ENCODE data around the gene SECTM1. TPM values are rescaled to one million over a fixed set of nuclear protein-coding genes. Genes with fewer than 3 reads are reported as not detected.

Gene SECTM1
- total and polyA plus RNA-seq, 7 donors = 0.70 to 2.3 (median 1.2) TPM

DNA sequence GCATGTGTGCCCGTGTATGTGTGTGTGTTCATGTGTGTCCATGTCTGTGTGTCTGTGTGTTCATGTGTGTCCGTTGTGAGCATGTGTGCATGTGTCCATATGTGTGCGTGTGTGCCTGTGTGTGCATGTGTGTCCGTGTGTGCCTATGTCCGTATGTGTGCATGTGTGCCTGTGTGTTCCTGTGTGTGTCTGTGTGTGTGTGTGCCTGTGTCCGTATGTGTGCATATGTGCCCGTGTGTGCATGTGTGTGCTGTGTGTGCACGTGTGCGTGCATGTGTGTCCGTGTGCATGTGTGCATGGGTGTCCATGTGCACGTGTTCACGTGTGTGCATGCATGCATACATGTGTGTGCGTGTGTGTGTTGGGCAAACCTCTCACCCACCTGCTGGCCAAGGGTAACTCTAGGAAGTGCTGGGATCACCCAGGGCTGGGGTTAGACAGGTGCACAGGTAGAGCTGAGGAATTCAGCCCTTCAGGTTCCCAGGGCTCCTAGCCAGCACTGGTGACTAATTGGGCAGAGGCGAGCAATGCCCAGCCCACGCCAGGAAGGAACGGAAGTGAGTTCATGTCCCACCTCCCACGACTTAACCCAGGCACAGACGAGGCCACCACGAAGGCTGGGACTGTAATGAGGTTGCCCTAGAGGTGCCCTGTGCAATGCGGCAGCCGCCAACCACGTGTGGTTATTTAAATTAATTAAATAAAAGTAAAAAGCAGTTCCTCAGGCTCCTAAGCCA lies 51.9 kb downstream of the SECTM1 start:
- ATAC-seq (no peak), DNase-seq (peak in 1 of 2 donors; percentile 30)
- intact Hi-C loops (cut with DNase I) = no loop called here
- no peaks in the 10 kb centered on the region for H3K27me3 ChIP-seq (ENCODE audit: insufficient read depth in 3 of 3, low read length in 2 of 3)
- H3K4me1 ChIP-seq = no peaks in the 10 kb centered on the region
- no peak overlapping the region for H3K4me3 ChIP-seq
- no peaks in the 10 kb centered on the region for H3K9me3 ChIP-seq
- 76 to 83% (median 77%) methylated on average over 21 to 22 of the region's 22 CpGs for WGBS, 3 donors
- no peaks in the 10 kb centered on the region for H3K36me3 ChIP-seq (ENCODE audit: insufficient read depth in 1 of 2, low read depth in 1 of 2)
- H3K27ac ChIP-seq = no peak overlapping the region
- TF ChIP-seq, protein P1, sequence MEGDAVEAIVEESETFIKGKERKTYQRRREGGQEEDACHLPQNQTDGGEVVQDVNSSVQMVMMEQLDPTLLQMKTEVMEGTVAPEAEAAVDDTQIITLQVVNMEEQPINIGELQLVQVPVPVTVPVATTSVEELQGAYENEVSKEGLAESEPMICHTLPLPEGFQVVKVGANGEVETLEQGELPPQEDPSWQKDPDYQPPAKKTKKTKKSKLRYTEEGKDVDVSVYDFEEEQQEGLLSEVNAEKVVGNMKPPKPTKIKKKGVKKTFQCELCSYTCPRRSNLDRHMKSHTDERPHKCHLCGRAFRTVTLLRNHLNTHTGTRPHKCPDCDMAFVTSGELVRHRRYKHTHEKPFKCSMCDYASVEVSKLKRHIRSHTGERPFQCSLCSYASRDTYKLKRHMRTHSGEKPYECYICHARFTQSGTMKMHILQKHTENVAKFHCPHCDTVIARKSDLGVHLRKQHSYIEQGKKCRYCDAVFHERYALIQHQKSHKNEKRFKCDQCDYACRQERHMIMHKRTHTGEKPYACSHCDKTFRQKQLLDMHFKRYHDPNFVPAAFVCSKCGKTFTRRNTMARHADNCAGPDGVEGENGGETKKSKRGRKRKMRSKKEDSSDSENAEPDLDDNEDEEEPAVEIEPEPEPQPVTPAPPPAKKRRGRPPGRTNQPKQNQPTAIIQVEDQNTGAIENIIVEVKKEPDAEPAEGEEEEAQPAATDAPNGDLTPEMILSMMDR (IDR thresholded peaks at IDR 0.05) = no peak

DNA sequence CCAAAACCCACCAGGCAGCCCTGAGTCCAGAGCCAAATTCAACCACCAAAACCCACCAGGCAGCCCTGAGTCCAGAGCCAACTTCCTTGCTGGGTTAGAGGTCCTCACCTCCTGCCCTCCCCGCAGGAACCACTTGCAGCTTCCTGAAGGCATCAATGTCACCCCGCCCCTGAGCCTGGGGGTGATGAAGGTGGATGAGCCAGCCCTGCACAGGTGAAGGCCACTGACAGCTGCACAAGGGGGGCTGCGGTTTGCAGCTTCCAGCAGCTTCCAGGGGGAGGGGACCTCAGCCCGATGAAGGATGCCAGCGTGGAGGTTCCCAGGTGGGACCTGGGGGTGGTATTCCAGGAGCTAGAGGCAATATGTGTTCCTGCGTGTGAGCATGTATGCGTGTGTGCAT lies 52.5 kb downstream of the SECTM1 start:
- Histone ChIP-seq H3K4me1 (no peaks in the 10 kb centered on the region), H3K4me3 (no peak overlapping the region), H3K27me3 (ENCODE audit: insufficient read depth in 3 of 3, low read length in 2 of 3) (no peaks in the 10 kb centered on the region), H3K27ac (no peak overlapping the region), H3K36me3 (ENCODE audit: insufficient read depth in 1 of 2, low read depth in 1 of 2) (no peaks in the 10 kb centered on the region), H3K9me3 (no peaks in the 10 kb centered on the region)
- DNase-seq (no peak), ATAC-seq (no peak)
- TF ChIP-seq, protein P1 (IDR thresholded peaks at IDR 0.05) = no peak
- WGBS, 3 donors = 68 to 77% (median 70%) methylated on average over 7 of the region's 7 CpGs
- intact Hi-C loops (cut with DNase I) = no loop called here

DNA sequence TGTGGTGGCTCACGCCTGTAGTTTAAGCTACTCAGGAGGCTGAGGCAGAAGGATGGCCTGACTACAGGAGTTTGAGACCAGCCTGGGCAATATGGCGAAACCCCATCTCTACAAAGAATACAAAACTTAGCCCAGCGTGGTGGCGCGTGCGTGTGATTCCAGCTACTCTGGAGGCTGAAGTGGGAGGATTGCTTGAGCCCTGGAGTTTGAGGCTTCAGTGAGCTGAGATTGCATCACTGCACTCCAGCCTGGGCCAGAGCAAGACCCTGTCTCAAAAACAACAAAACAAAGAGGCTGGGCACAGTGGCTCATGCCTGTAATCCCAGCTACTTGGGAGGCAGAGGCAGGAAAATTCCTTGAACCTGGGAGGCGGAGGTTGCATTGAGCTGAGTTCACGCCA lies 53.0 kb downstream of the SECTM1 start:
- intact Hi-C loops (cut with DNase I) = no loop called here
- no peaks in the 10 kb centered on the region for H3K27me3 ChIP-seq (ENCODE audit: insufficient read depth in 3 of 3, low read length in 2 of 3)
- no peaks in the 10 kb centered on the region for H3K9me3 ChIP-seq
- H3K4me1 ChIP-seq = no peaks in the 10 kb centered on the region
- ATAC-seq (no peak), DNase-seq (no peak)
- no peak overlapping the region for H3K4me3 ChIP-seq
- H3K27ac ChIP-seq = no peak overlapping the region
- H3K36me3 ChIP-seq (ENCODE audit: insufficient read depth in 1 of 2, low read depth in 1 of 2) = no peaks in the 10 kb centered on the region
- TF ChIP-seq, protein P1 (IDR thresholded peaks at IDR 0.05) = no peak
- WGBS, 3 donors = 95 to 98% (median 96%) methylated on average over 8 of the region's 8 CpGs

- intact Hi-C loops (cut with DNase I) = no loop called here
- 69 to 74% (median 71%) methylated on average over 16 of the region's 16 CpGs for WGBS, 3 donors
- no peak overlapping the region for H3K27ac ChIP-seq
These were observed 54.7 kb downstream of the SECTM1 start for GRCh38 chr17:82278786-82279391.

More at GRCh38 chr17:82278786-82279391, 54.7 kb downstream of the SECTM1 start:
- H3K4me3 ChIP-seq = no peak overlapping the region
- TF ChIP-seq, protein P1 (IDR thresholded peaks at IDR 0.05) = no peak
- no peaks in the 10 kb centered on the region for H3K36me3 ChIP-seq (ENCODE audit: insufficient read depth in 1 of 2, low read depth in 1 of 2)
- ATAC-seq (no peak), DNase-seq (peak in 1 of 2 donors; percentile 44)
- no peaks in the 10 kb centered on the region for H3K9me3 ChIP-seq
- peaks cover 4% of the 10 kb centered on the region for H3K4me1 ChIP-seq
- no peaks in the 10 kb centered on the region for H3K27me3 ChIP-seq (ENCODE audit: insufficient read depth in 3 of 3, low read length in 2 of 3)

Data from psoas muscle (tissue), 8 donors.